DOHH2 (cell line): Measurements from ENCODE around the gene DENND6B.
A peak's percentile ranks its signal among the peaks of the same experiment; 100 is the strongest.

ENCODE experiments used
- H3F3A ChIP-seq: fragments of 200-600 bp; sonication (generic), shearing (Covaris generic); 2 replicates; pipeline ENCODE4 v1.6.0; 2016; ENCODE audit warnings: antibody characterized with exemption, mild to moderate bottlenecking; ENCODE audit not compliant: control insufficient read depth, insufficient read depth
- H3K27ac ChIP-seq: fragments of 200-600 bp; sonication (generic); 2 replicates; pipeline ENCODE4 v1.5.1; 2014; ENCODE audit warnings: low read depth, mild to moderate bottlenecking, low read length, moderate library complexity
- H3K27me3 ChIP-seq: fragments of 200-600 bp; sonication (generic); 2 replicates; pipeline ENCODE4 v1.6.1; 2014; ENCODE audit warnings: mild to moderate bottlenecking, low read length, mixed read lengths; ENCODE audit not compliant: control insufficient read depth
- H3K36me3 ChIP-seq: fragments of 200-600 bp; sonication (generic); 2 replicates; pipeline ENCODE4 v1.6.1; 2014; ENCODE audit warnings: mild to moderate bottlenecking, low read length, moderate library complexity, mixed read lengths; ENCODE audit not compliant: control insufficient read depth
- H3K4me1 ChIP-seq: fragments of 200-600 bp; sonication (generic); 2 replicates; pipeline ENCODE4 v1.6.1; 2014; ENCODE audit warnings: mild to moderate bottlenecking, low read length, mixed read lengths; ENCODE audit not compliant: control insufficient read depth
- H3K4me2 ChIP-seq: fragments of 200-600 bp; sonication (generic); 2 replicates; pipeline ENCODE4 v1.6.0; 2014; ENCODE audit warnings: mild to moderate bottlenecking, low read length, moderate library complexity
- H3K4me3 ChIP-seq: fragments of 200-600 bp; sonication (generic); 2 replicates; pipeline ENCODE4 v1.5.1; 2014; ENCODE audit warnings: mild to moderate bottlenecking, low read length, mixed read lengths
- H3K79me2 ChIP-seq: fragments of 200-600 bp; sonication (generic); 2 replicates; pipeline ENCODE4 v1.6.1; 2014; ENCODE audit warnings: mild to moderate bottlenecking, low read length, mixed read lengths; ENCODE audit not compliant: control insufficient read depth
- H3K9me2 ChIP-seq: fragments of 200-600 bp; sonication (generic); replicated peaks from 2 replicates; pipeline ENCODE4 v1.6.1; 2014; ENCODE audit warnings: mild to moderate bottlenecking, low read length, mixed read lengths; ENCODE audit not compliant: control insufficient read depth
- H3K9me3 ChIP-seq: fragments of 200-600 bp; sonication (generic); 2 replicates; pipeline ENCODE4 v1.6.1; 2014; ENCODE audit warnings: antibody characterized with exemption, low read length, mixed read lengths; ENCODE audit not compliant: control insufficient read depth, insufficient read depth
- H4K20me1 ChIP-seq: fragments of 200-600 bp; sonication (generic); 2 replicates; pipeline ENCODE4 v1.6.0; 2014; ENCODE audit warnings: low read depth, mild to moderate bottlenecking, antibody characterized with exemption, low read length, moderate library complexity; ENCODE audit not compliant: control insufficient read depth, insufficient read depth
- EZH2phosphoT487 ChIP-seq: fragments of 200-600 bp; sonication (generic); IDR thresholded peaks from 2 replicates; pipeline ENCODE4 v1.6.1; 2017; ENCODE audit warnings: borderline replicate concordance, mild to moderate bottlenecking, antibody characterized with exemption, low read length, moderate library complexity, mixed read lengths
- TF ChIP-seq, protein P1 (sequence below): fragments of 200-600 bp; sonication (generic); IDR thresholded peaks from one replicate; pipeline ENCODE4 v1.5.1; 2014; ENCODE audit warnings: antibody characterized with exemption, mild to moderate bottlenecking, low read depth, low read length; ENCODE audit not compliant: poor library complexity, severe bottlenecking

DENND6B gene

DNA sequence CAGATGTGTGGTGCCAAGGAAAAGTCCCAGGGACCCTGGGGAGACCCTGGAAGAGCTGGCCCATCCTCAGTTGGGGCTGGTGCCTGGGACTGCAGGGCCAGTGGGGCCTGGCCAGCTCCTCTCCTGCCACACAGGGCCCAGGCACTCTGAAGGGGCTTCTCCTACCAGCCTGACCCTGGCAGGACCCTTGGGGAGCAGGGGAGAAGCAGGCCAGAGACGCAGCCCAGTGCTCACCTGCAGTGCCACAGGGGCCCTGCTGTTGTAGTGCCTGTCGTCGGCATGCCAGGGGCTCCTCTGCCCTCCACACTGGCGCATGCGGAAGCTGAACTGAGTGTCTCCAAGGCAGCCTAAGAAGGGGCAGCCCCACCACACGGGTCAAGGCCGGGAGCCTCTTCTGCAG lies 9.1 kb downstream of the DENND6B start:
- TF ChIP-seq, protein P1, sequence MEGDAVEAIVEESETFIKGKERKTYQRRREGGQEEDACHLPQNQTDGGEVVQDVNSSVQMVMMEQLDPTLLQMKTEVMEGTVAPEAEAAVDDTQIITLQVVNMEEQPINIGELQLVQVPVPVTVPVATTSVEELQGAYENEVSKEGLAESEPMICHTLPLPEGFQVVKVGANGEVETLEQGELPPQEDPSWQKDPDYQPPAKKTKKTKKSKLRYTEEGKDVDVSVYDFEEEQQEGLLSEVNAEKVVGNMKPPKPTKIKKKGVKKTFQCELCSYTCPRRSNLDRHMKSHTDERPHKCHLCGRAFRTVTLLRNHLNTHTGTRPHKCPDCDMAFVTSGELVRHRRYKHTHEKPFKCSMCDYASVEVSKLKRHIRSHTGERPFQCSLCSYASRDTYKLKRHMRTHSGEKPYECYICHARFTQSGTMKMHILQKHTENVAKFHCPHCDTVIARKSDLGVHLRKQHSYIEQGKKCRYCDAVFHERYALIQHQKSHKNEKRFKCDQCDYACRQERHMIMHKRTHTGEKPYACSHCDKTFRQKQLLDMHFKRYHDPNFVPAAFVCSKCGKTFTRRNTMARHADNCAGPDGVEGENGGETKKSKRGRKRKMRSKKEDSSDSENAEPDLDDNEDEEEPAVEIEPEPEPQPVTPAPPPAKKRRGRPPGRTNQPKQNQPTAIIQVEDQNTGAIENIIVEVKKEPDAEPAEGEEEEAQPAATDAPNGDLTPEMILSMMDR = no peak
- TF ChIP-seq EZH2phosphoT487 = no peak
- Histone ChIP-seq H3K9me3 (no peaks in the 10 kb centered on the region), H3K9me2 (no peaks in the 10 kb centered on the region), H3K27me3 (no peaks in the 10 kb centered on the region), H3K4me3 (no peak overlapping the region), H3K27ac (no peak overlapping the region), H4K20me1 (no peaks in the 10 kb centered on the region), H3K79me2 (peaks cover 10% of the 10 kb centered on the region), H3K4me2 (peak overlapping the region; percentile 63), H3K36me3 (no peaks in the 10 kb centered on the region), H3F3A (peaks cover 10% of the 10 kb centered on the region), H3K4me1 (peaks cover 72% of the 10 kb centered on the region)

- no peak overlapping the region for H3K27ac ChIP-seq
- no peaks in the 10 kb centered on the region for H3K36me3 ChIP-seq
These were observed 9.6 kb downstream of the DENND6B start for GRCh38 chr22:50317178-50317577.

DNA sequence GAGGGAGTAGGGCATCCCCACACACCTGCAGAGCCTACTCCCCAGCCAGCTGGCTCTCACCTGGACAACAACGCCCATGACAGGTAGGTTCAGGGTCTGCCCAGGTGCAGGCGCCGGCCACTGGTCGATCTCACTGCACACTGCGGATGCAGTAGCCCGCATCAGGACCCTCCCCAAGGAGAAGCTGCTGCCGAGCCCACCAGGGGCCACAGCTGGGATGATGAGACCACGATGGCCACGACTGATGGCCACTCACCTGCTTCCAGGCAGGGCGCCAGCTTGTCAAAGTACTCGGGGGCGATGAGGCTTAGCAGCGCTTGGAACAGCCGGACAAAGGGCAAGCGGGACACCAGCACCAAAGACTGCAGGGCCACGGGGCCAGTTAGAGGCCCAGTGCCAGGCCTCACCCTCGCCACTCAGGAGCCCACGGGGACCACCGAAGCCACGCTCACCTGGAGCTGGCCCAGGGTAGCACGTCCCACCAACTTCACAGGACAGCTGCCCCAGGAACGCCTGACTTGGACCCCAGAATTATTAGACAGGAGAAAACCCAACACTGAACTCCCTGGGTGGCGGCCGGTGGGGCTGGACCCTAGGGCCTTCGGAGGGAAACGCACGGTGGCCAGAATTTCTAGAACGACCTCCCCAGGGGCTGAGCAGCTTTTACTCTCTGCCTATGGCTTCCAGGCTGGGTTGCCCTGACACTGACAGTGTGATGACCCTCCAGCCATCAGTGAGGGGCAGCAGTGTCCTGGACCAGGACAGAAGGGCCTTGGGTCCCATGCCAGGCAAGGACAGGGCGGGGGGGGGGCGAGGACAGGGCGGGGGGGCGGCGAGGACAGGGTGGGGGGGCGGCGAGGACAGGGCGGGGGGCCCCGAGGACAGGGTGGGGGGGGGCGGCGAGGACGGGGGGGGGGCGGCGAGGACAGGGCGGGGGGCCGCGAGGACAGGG lies 10.4 kb downstream of the DENND6B start:
- no peaks in the 10 kb centered on the region for H3K36me3 ChIP-seq
- H3K27me3 ChIP-seq = no peaks in the 10 kb centered on the region
- H3K9me3 ChIP-seq = no peaks in the 10 kb centered on the region
- H4K20me1 ChIP-seq = no peaks in the 10 kb centered on the region
- H3K27ac ChIP-seq = no peak overlapping the region
- TF ChIP-seq, protein P1 = no peak
- no peak for TF ChIP-seq EZH2phosphoT487
- peaks cover 84% of the 10 kb centered on the region for H3K4me1 ChIP-seq
- H3K4me2 ChIP-seq = peak overlapping the region; percentile 97; the same call in 1 of the 2 replicates
- H3K79me2 ChIP-seq = peaks cover 10% of the 10 kb centered on the region
- H3K9me2 ChIP-seq = no peaks in the 10 kb centered on the region
- H3F3A ChIP-seq = peaks cover 10% of the 10 kb centered on the region
- no peak overlapping the region for H3K4me3 ChIP-seq

More at GRCh38 chr22:50317178-50317577, 9.6 kb downstream of the DENND6B start:
- Histone ChIP-seq H3K4me3 (no peak overlapping the region), H3K27me3 (no peaks in the 10 kb centered on the region), H3K4me1 (peaks cover 76% of the 10 kb centered on the region), H3K79me2 (peaks cover 10% of the 10 kb centered on the region), H3K9me3 (no peaks in the 10 kb centered on the region), H3K9me2 (no peaks in the 10 kb centered on the region), H3K4me2 (peak overlapping the region; percentile 63; the same call in 1 of the 2 replicates), H4K20me1 (no peaks in the 10 kb centered on the region), H3F3A (peaks cover 10% of the 10 kb centered on the region)
- TF ChIP-seq, protein P1 = no peak
- no peak for TF ChIP-seq EZH2phosphoT487
